ENCODE data around the gene RANGRF. TPM values are rescaled to one million over a fixed set of nuclear protein-coding genes. Genes with fewer than 3 reads are reported as not detected.
A peak's percentile ranks its signal among the peaks of the same experiment; 100 is the strongest.
"Not testable (repeated sequence)": the region's sequence is repeated elsewhere in the genome, so short reads cannot be mapped to it uniquely, and the experiment has no call there.

Gene RANGRF, protein sequence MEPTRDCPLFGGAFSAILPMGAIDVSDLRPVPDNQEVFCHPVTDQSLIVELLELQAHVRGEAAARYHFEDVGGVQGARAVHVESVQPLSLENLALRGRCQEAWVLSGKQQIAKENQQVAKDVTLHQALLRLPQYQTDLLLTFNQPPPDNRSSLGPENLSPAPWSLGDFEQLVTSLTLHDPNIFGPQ
- 13.8 and 28.6 TPM in 2 replicates for total RNA-seq (2014; rRNA removed; shearing (Covaris generic); ENCODE audit: low replicate concordance)

DNA sequence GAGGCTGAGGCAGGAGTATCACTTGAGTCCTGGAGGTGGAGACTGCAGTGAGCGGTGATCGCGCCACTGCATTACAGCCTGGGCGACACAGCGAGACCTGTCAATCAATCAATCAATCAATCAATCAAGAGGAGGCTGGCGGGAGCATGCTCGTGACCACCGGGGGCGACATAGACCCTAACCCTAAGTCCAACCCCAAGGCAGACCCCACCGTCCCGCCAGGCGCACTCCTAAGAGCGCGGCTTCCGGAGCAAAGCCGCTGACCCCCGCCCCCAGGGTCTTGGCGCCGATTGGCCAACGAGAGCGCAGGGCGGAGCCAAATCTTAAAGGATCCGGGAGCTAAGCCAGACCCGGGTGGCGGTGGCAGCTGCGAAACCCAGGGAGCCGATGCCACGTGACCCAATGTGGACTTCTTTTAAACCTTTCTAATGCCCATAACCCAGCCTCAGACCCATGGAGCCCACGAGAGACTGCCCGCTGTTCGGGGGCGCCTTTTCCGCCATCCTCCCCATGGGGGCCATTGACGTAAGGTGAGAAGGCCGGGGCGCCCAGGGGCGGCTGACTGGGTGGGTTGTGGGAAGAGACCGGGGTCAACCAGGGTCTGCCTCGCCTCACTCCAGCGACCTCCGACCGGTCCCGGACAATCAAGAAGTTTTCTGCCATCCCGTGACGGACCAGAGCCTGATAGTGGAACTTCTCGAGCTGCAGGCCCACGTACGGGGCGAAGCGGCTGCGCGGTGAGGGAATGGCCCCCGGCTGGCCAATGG, at the start of gene RANGRF:
Gene RANGRF, plus strand, starts transcription at position 335 of the 767 bp plus-strand sequence. Its CDS starts 119 bp downstream, at position 454.
- DNase-seq (ENCODE audit: low read depth), result peak; percentile 71
- in situ Hi-C loops (cut with HindIII; ENCODE audit: low pct_unique_long_range_greater_than_20kb, low sequenced_read_pairs), result no loop called here

DNA sequence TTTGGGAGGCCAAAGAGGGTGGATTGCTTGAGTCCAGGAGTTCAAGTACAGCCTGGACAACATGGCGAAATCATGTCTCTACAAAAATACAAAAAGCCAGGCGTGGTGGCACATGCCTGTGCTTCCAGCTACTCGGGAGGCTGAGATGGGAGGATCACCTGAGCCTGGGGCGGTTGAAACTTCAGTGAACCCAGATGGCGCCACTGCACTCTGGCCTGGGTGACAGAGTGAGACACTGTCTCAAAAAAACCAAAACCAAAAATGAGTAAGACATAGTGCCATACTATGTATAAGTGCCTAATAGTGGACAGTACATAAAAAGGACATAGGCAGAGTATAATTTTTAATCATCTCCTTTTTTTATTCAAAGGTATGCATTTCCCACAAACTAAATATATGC, 44.6 kb upstream of the RANGRF start:
- no peak for DNase-seq (ENCODE audit: low read depth)
- in situ Hi-C loops (cut with HindIII; ENCODE audit: low pct_unique_long_range_greater_than_20kb, low sequenced_read_pairs), result no loop called here

DNA sequence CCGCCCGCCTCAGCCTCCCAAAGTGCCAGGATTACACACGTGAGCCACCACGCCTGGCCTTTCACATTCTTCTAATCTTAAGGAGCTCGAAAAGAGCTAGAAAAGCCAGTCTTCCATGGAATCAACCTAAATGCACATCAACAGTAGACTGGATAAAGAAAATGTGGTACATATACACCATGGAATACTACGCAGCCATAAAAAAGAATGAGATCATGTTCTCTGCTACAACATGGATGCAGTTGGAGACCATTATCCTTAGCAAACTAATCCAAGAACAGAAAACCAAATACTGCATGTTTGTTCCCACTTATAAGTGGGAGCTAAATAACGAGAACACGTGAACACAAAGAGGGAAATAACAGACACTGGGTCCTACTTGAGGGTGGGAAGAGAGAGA, 43.7 kb upstream of the RANGRF start:
- in situ Hi-C loops (cut with HindIII; ENCODE audit: low pct_unique_long_range_greater_than_20kb, low sequenced_read_pairs), result no loop called here
- DNase-seq (ENCODE audit: low read depth), result no peak

DNA sequence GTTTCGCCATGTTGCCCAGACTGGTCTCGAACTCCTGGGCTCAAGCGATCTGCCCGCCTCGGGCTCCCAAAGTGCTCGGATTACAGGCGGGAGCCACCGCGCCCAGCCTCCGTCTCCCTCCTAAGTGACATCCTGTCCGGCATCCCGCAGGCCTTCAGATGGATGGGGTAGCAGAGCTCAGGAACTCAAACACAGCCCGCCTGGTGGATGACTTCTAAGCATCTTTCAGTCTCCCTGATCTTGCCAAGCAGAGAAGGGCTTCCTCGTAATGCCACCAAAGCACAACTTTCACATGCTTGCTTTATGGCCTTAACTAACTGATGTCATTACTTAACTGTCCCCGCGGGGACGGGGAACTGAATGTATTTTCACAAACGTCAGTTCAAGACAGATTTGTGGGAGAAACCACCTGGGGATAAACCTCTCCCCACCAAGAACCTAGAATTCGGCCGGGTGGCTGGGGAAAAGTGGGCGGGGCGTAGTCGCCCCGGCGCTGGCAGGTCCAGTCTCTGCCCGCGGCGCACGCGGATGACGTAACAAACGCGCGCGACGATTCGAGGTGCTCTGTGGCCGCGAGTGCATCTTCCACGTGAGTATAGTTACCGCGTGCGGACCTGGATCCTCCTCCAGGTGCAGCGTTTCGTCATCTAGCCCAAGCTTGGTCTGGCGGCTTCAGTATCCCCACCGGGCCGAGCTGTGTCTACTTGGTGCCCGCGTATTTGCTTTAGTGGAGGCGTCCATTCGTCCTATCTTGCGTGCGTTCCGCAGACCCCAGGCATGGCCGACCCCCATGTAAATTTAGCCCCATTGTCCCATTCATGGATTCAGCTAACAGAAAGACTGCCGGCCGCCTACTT, 39.5 kb upstream of the RANGRF start, which contains the start of gene PFAS:
Gene PFAS, plus strand, starts transcription at position 539 of the 857 bp plus-strand sequence. CDS start 4,649 bp downstream, outside the sequence.
- DNase-seq (ENCODE audit: low read depth), result peak; percentile 82
- in situ Hi-C loops (cut with HindIII; ENCODE audit: low pct_unique_long_range_greater_than_20kb, low sequenced_read_pairs), result no loop called here

DNA sequence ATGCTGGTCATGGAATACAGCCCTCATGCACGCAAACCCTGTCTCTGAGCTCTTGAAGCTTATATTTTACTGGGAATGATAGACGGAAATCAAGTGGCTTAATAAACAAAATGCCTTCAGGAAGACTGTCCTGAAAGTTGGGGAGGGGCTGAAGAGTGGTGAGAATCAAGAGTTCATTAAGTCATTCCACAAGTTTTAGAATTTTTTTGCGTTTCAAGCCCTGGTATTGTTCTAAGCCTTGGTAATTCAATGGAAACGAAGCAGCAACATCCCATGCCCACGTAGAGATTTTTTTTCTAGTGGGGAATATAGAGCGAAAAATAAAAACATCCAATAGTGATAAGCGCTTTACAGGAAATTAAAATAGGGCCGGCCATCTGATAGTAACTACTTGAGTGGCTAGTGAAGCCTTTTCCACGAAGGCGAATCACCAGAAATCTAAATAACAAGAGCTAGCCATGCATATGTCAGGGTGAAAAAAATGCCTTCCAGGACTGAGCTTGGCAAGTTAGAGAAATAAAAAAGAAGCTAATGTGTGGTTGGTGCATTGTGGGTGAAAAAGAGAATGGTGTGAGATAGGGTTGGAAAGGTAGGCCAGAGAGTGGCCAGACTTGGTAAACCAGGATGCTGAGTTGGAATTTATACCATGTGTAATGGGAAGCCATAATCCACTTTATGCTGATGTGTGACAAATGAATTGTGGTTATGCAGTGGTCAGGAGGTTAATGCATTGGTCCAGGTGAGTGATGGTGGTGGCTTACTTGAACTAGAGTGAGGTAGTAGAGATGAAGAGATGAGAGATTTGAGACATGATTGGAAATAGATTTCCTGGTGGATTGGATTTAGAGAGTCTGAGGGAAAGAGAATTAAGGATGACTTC, 38.6 kb upstream of the RANGRF start:
- in situ Hi-C loops (cut with HindIII; ENCODE audit: low pct_unique_long_range_greater_than_20kb, low sequenced_read_pairs), result no loop called here
- no peak for DNase-seq (ENCODE audit: low read depth)

DNA sequence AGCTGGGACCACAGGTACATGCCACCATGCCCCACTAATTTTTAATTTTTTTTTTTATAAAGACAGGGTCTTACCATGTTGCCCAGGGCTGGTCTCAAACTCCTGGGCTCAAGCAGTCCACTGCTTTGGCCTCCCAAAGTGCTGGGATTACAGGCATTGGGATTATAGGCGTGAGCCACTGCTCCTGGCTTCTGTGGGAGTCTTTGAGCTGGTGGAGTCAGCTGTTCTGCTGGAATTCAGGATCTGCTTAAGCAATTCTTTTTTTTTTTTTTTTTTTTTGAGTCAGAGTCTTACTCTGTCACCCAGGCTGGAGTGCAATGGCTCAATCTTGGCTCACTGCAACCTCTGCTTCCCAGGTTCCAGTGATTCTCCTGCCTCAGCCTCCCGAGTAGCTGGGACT, 37.1 kb upstream of the RANGRF start:
- in situ Hi-C loops (cut with HindIII; ENCODE audit: low pct_unique_long_range_greater_than_20kb, low sequenced_read_pairs); DNase-seq (ENCODE audit: low read depth): not testable (repeated sequence)

DNA sequence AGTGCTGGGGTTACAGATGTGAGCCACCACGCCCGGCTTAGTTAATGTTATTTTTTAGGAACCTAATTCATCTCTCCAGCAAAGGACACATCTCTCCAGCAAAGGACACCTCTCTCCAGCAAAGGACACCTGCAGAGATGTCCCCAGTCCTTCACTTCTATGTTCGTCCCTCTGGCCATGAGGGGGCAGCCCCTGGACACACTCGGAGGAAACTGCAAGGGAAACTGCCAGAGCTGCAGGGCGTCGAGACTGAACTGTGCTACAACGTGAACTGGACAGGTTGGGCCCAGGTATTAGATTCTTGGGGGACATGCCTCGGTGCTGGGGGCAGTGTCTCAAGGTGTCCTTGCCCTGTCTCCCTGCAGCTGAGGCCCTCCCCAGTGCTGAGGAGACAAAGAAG, 34.7 kb upstream of the RANGRF start:
- in situ Hi-C loops (cut with HindIII; ENCODE audit: low pct_unique_long_range_greater_than_20kb, low sequenced_read_pairs), result no loop called here
- peak; percentile 6 for DNase-seq (ENCODE audit: low read depth)

DNA sequence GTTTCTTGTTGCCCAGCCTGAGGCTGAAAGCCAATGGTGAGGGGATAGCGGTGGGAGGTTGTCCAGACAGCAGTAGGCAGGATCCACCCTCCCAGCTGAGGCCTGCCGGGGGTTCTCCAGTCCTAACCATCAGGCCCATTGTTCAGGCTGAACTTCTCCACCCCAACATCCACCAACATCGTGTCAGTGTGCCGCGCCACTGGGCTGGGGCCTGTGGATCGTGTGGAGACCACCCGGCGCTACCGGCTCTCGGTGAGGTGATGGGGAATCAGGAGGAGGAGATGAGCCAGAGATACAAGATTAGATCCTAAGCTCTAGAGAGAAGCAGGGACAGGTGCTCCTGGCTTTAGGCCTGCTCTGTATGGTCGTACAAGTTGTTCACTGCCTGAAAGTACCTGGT, 33.6 kb upstream of the RANGRF start:
- in situ Hi-C loops (cut with HindIII; ENCODE audit: low pct_unique_long_range_greater_than_20kb, low sequenced_read_pairs), result no loop called here
- DNase-seq (ENCODE audit: low read depth), result no peak

DNA sequence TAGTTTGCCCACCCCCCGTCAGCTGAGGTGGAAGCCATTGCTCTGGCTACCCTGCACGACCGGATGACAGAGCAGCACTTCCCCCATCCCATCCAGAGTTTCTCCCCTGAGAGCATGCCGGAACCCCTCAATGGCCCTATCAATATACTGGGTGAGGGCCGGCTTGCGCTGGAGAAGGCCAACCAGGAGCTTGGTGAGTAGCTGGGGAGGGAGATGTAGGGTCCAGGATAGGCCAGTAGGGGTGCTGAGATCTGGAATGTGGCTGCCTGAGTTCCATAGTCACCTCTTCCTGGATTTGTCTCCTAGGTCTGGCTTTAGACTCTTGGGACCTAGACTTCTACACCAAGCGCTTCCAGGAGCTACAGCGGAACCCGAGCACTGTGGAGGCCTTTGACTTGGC, 33.0 kb upstream of the RANGRF start:
- DNase-seq (ENCODE audit: low read depth), result no peak
- in situ Hi-C loops (cut with HindIII; ENCODE audit: low pct_unique_long_range_greater_than_20kb, low sequenced_read_pairs), result no loop called here

DNA sequence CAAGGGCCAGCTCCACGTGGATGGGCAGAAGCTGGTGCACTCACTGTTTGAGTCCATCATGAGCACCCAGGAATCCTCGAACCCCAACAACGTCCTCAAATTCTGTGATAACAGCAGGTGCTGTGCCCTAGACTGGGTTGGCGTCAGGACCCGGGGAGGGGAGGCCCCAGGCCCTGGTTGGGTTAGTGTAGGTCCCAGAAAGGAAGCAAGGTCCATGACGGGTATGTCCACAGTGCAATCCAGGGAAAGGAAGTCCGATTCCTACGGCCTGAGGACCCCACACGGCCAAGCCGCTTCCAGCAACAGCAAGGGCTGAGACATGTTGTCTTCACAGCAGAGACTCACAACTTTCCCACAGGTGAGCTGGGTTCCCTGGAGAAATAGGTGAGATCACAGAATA, 32.2 kb upstream of the RANGRF start:
- in situ Hi-C loops (cut with HindIII; ENCODE audit: low pct_unique_long_range_greater_than_20kb, low sequenced_read_pairs), result no loop called here
- no peak for DNase-seq (ENCODE audit: low read depth)

DNA sequence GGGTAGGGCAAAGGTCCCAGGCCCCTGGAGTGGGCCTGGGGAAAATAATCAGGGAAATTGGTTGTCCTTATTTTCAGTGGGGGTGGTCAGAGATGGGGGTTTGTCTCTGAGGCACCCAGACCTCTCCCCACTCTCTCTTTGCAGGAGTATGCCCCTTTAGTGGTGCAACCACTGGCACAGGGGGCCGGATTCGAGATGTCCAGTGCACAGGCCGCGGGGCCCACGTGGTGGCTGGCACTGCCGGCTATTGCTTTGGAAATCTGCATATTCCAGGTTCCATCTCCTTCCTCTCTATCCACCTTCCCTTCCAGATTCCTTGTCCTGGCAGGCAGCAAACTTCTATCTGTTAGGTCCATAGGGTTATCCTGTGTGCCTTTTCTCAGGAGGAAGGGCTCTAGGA, 31.8 kb upstream of the RANGRF start:
- in situ Hi-C loops (cut with HindIII; ENCODE audit: low pct_unique_long_range_greater_than_20kb, low sequenced_read_pairs), result no loop called here
- DNase-seq (ENCODE audit: low read depth), result no peak

DNA sequence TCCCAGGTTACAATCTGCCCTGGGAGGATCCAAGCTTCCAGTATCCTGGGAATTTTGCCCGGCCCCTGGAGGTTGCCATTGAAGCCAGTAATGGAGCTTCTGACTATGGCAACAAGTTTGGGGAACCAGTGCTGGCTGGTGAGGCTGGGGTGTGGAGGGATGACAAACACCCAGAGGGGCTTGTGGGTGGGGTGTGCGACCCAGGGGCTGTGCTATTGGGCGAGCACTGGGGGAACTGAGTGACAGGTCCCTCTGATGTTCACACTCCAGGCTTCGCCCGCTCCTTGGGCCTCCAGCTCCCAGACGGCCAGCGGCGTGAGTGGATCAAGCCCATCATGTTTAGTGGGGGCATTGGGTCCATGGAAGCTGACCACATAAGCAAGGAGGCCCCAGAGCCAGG, 30.7 kb upstream of the RANGRF start:
- in situ Hi-C loops (cut with HindIII; ENCODE audit: low pct_unique_long_range_greater_than_20kb, low sequenced_read_pairs), result no loop called here
- no peak for DNase-seq (ENCODE audit: low read depth)

DNA sequence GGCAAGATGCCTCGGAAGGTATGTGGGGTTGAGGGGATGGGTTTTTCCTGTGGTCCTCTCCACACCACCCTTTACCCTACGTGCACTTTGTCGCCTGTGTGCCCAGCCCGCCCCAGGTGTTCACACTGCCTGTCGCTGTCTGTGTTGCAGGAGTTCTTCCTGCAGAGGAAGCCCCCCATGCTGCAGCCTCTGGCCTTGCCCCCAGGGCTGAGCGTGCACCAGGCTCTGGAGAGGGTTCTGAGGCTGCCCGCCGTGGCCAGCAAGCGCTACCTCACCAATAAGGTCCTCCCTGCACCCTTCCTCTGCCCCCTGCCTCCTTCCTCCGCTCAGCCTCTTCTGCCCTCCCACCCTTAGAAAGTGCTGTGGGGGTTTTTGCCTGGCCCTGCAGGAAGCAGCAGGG, 24.1 kb upstream of the RANGRF start:
- no peak for DNase-seq (ENCODE audit: low read depth)
- in situ Hi-C loops (cut with HindIII; ENCODE audit: low pct_unique_long_range_greater_than_20kb, low sequenced_read_pairs), result no loop called here

DNA sequence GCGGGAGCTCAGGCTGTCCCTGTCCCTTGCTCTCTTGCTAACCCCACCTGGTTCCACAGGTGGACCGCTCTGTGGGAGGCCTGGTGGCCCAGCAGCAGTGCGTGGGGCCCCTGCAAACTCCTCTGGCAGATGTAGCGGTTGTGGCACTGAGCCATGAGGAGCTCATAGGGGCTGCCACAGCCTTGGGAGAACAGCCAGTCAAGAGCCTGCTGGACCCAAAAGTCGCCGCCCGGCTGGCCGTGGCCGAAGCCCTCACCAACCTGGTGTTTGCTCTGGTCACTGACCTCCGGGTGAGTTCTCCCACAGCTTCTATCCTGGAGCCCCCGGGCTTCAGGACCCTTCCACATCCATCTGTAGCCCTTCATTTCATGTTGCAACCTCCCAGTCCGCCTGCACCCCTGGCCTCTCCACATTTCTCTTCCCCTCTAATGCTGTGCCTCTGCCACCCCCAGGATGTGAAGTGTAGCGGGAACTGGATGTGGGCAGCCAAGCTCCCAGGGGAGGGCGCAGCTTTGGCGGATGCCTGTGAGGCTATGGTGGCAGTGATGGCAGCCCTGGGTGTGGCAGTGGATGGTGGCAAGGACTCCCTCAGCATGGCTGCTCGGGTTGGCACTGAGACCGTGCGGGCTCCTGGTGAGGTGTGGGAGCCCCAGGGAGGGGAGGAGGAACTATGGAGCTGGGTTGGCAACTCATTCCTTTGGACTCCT, 23.5 kb upstream of the RANGRF start:
- in situ Hi-C loops (cut with HindIII; ENCODE audit: low pct_unique_long_range_greater_than_20kb, low sequenced_read_pairs), result no loop called here
- DNase-seq (ENCODE audit: low read depth), result no peak

DNA sequence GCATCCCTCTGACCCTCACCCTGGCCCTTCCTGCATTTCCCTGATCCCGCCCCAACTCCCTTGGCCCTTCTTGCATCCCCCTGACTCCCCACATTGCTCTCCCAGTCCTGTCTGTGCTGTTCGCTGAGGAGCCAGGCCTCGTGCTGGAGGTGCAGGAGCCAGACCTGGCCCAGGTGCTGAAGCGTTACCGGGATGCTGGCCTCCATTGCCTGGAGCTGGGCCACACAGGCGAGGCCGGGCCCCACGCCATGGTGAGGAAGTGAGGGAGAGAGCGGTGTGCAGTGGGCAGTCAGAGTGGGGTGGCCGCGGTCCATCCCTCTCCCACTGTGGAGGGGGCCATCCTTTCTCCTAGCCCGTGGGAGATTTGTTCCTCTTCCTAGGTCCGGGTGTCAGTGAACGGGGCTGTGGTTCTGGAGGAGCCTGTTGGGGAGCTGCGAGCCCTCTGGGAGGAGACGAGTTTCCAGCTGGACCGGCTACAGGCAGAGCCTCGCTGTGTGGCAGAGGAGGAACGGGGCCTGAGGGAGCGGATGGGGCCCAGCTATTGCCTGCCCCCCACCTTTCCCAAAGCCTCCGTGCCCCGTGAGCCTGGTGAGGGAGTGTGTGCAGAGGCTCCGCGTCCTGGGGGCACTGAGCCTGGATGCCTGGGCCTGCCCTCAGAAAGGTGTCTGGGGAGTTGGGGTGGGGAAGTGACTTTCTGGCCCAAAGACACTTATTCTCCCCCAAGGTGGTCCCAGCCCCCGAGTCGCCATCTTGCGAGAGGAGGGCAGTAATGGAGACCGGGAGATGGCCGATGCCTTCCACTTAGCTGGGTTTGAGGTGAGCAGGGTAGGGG, 21.6 kb upstream of the RANGRF start:
- DNase-seq (ENCODE audit: low read depth), result no peak
- in situ Hi-C loops (cut with HindIII; ENCODE audit: low pct_unique_long_range_greater_than_20kb, low sequenced_read_pairs), result no loop called here

DNA sequence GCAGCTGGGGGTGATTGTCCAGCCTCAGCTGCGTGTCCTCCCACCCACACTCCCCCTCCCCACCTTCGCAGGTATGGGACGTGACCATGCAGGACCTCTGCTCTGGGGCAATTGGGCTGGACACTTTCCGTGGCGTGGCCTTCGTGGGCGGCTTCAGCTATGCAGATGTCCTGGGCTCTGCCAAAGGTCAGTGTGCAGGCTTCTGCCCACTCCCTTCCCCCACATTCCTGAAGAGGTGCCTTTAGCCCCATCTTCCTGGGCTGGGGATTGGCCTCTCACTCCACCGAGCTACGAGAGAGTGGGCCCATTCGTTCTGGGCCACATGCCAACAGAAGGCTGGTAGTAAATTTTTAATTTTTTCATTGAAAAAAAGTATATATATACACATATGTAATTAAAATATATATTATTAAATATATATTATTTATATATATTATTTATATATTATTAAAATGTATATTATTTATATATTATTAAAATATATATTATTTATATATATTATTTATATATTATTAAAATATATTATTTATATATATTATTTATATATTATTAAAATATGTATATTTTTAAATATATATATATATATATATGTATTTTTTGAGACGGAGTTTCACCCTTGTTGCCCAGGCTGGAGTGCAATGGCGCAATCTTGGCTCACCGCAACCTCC, 20.9 kb upstream of the RANGRF start:
- no peak for DNase-seq (ENCODE audit: low read depth)
- in situ Hi-C loops (cut with HindIII; ENCODE audit: low pct_unique_long_range_greater_than_20kb, low sequenced_read_pairs), result no loop called here

Measured in Caki2 (cell line).